ENCODE results near the gene ZFP36L1.

ZFP36L1 gene

GRCh38 chr14:68738559-68738958 lies 54.3 kb downstream of the ZFP36L1 start:
- no peak for DNase-seq (ENCODE audit: low spot score)

Measured in GM03348 (cell line).